Activated CD8-positive, alpha-beta T cell treated with anti-CD3 and anti-CD28 coated beads for 36 hours (primary cell): ENCODE measurements around the gene GLIPR1. TPM values are rescaled to one million over a fixed set of nuclear protein-coding genes. Genes with fewer than 3 reads are reported as not detected.

Experiments used
- ATAC-seq: fragments of 200-7000 bp; cut with Tn5 transposase; one replicate; pipeline ENCODE4 v1.10.0; 2021; ENCODE audit warnings: mild to moderate bottlenecking, moderate library complexity
- CTCF ChIA-PET: fragments of 350-600 bp; sonication (Branson Sonifier 250); formaldehyde crosslinking; loops from one replicate; lab custom pipeline; 2021; ENCODE audit warnings: antibody characterized with exemption; lab: Charles Lee
- POLR2A ChIA-PET: fragments of 350-600 bp; sonication (Branson Sonifier 250); formaldehyde crosslinking; loops from one replicate; lab custom pipeline; 2021; ENCODE audit warnings: antibody characterized with exemption; lab: Charles Lee
- DNase-seq: peaks from one replicate; pipeline ENCODE4 v3.0.0-alpha.2; 2020
- H3K27ac Mint-ChIP-seq: one replicate; pipeline ENCODE4 v1.8.0; 2021; ENCODE audit warnings: mild to moderate bottlenecking, mixed read lengths
- H3K27me3 Mint-ChIP-seq: one replicate; pipeline ENCODE4 v1.8.0; 2021; ENCODE audit warnings: mixed read lengths
- H3K36me3 Mint-ChIP-seq: one replicate; pipeline ENCODE4 v1.8.0; 2021; ENCODE audit warnings: low read depth, mixed read lengths
- H3K4me1 Mint-ChIP-seq: one replicate; pipeline ENCODE4 v1.8.0; 2021; ENCODE audit warnings: low read depth, mixed read lengths
- H3K4me3 Mint-ChIP-seq: one replicate; pipeline ENCODE4 v1.8.0; 2021; ENCODE audit warnings: mild to moderate bottlenecking, moderate library complexity, mixed read lengths
- H3K9me3 Mint-ChIP-seq: one replicate; pipeline ENCODE4 v1.8.0; 2021; ENCODE audit warnings: mixed read lengths
- intact Hi-C: fragments of 100-400 bp; cut with micrococcal nuclease; formaldehyde crosslinking; loops from one replicate; pipeline ENCODE4 v1.10.0; 2022
- total RNA-seq, 2 experiments: library from RNA; stranded (reverse); gene quantifications; one replicate each; pipeline ENCODE4 v1.2.3, GENCODE V29; 2021
- TF ChIP-seq, protein P1 (sequence below): fragments of 200-600 bp; IDR thresholded peaks from one replicate; pipeline ENCODE4 v1.8.0; 2022; ENCODE audit warnings: antibody characterized with exemption, mild to moderate bottlenecking

The GLIPR1 gene
- total RNA-seq, 2 experiments from 2014 or later = 15.9 to 18.6 TPM

DNA sequence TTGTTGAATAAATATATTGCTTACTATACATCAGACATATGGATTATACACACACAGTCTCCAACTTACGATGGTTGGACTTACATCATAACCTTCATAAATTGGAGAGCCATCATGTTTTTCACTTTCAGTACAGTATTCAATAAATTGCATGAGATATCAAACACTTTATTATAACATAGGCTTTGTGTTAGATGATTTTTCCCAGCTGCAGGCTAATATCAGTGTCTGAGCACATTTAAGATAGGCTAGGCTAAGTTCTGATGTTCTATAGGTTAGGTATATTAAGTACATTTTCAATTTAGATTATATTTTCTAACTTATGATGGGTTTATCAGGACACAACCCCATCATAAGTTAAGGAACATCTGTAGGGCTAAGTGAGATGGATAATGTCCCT lies 48.8 kb downstream of the GLIPR1 start:
- POLR2A ChIA-PET = no interaction called here
- CTCF ChIA-PET = interaction anchor here (3.6 kb wide), 1 partner anchor 502 kb away, joined by 21 read pairs; the partner anchor contains the start of gene PHLDA1
- Mint-ChIP-seq H3K4me3 (no peak overlapping the region), H3K36me3 (no peaks in the 10 kb centered on the region), H3K27me3 (peaks cover 25% of the 10 kb centered on the region), H3K27ac (no peak overlapping the region), H3K4me1 (peaks cover 8% of the 10 kb centered on the region), H3K9me3 (no peaks in the 10 kb centered on the region)
- intact Hi-C loops = loop anchor here (10.0 kb wide), 1 partner anchor 115 kb away; no protein-coding TSS in a partner anchor
- TF ChIP-seq, protein P1, sequence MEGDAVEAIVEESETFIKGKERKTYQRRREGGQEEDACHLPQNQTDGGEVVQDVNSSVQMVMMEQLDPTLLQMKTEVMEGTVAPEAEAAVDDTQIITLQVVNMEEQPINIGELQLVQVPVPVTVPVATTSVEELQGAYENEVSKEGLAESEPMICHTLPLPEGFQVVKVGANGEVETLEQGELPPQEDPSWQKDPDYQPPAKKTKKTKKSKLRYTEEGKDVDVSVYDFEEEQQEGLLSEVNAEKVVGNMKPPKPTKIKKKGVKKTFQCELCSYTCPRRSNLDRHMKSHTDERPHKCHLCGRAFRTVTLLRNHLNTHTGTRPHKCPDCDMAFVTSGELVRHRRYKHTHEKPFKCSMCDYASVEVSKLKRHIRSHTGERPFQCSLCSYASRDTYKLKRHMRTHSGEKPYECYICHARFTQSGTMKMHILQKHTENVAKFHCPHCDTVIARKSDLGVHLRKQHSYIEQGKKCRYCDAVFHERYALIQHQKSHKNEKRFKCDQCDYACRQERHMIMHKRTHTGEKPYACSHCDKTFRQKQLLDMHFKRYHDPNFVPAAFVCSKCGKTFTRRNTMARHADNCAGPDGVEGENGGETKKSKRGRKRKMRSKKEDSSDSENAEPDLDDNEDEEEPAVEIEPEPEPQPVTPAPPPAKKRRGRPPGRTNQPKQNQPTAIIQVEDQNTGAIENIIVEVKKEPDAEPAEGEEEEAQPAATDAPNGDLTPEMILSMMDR = no peak
- DNase-seq = no peak
- no peak for ATAC-seq

DNA sequence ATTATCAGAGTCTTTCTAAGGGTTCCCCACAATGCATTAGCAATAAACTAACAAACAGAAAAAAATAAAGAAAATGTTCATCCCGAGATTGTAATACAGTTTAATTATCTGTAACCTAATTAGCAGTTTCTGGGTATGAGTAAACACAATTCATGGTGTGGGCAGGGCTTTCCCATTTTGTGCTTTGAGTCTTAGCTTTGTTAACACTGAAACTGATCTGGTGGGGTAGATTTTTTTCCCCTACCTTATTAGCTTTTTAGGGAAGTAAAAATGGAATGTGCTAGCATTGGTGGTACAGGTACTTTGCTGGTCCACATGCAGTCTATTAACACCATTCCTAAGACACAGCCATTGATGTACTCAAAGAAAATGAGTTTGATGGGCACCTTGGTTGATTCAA lies 49.3 kb downstream of the GLIPR1 start:
- TF ChIP-seq, protein P1 = no peak
- H3K9me3 Mint-ChIP-seq = no peaks in the 10 kb centered on the region
- intact Hi-C loops = loop anchor here (10.0 kb wide), 1 partner anchor 115 kb away; no protein-coding TSS in a partner anchor
- CTCF ChIA-PET = no interaction called here
- DNase-seq = no peak
- ATAC-seq = no peak
- peaks cover 8% of the 10 kb centered on the region for H3K4me1 Mint-ChIP-seq
- H3K27ac Mint-ChIP-seq = no peak overlapping the region
- no peak overlapping the region for H3K4me3 Mint-ChIP-seq
- H3K36me3 Mint-ChIP-seq = no peaks in the 10 kb centered on the region
- POLR2A ChIA-PET = no interaction called here
- H3K27me3 Mint-ChIP-seq = peaks cover 25% of the 10 kb centered on the region

DNA sequence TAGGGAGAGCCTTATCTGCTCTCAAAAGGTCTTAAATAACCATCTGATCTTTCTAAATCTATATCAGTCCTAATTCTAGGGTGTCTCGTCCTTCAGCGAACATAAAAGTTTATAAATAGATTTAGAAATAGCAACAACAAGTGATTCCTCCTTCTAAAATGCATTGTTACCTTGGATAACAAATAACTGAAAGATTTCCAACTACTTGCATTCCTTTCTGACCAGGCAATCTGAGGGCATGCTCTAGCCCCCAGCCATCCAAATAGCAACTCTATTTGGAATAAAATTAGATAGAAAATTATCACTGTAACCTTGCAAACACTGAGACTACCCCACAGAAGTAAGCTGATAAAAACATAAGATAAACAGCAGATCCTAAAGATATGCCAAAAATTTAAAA lies 52.7 kb downstream of the GLIPR1 start:
- Mint-ChIP-seq H3K9me3 (no peaks in the 10 kb centered on the region), H3K4me1 (no peaks in the 10 kb centered on the region), H3K4me3 (no peak overlapping the region), H3K36me3 (no peaks in the 10 kb centered on the region), H3K27me3 (peaks cover 5% of the 10 kb centered on the region), H3K27ac (no peak overlapping the region)
- DNase-seq (no peak), ATAC-seq (no peak)
- CTCF ChIA-PET = no interaction called here
- intact Hi-C loops = no loop called here
- POLR2A ChIA-PET = no interaction called here
- TF ChIP-seq, protein P1 = no peak

DNA sequence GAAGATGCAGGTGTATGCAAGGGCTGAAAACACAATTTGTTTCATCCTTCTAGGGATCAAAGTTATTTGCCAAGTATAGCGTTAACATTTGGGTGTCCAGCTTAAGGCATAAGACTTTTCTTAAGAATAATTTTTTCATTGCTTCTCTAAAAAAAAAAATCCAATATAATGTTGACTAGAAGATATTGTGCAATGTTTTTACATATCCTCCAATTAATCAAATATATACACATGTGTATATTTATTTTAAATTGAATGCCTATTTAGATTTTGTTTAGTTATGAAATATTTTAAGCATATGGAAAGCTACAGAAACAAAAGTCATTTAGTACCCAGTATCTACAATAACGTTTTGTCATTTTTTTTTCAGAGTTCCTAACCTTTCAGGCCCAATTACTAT lies 59.3 kb downstream of the GLIPR1 start:
- CTCF ChIA-PET = no interaction called here
- H3K4me3 Mint-ChIP-seq = no peak overlapping the region
- H3K4me1 Mint-ChIP-seq = no peaks in the 10 kb centered on the region
- H3K9me3 Mint-ChIP-seq = no peaks in the 10 kb centered on the region
- H3K27ac Mint-ChIP-seq = no peak overlapping the region
- DNase-seq (no peak), ATAC-seq (no peak)
- H3K36me3 Mint-ChIP-seq = no peaks in the 10 kb centered on the region
- H3K27me3 Mint-ChIP-seq = peaks cover 8% of the 10 kb centered on the region
- POLR2A ChIA-PET = no interaction called here
- intact Hi-C loops = no loop called here
- TF ChIP-seq, protein P1 = no peak

DNA sequence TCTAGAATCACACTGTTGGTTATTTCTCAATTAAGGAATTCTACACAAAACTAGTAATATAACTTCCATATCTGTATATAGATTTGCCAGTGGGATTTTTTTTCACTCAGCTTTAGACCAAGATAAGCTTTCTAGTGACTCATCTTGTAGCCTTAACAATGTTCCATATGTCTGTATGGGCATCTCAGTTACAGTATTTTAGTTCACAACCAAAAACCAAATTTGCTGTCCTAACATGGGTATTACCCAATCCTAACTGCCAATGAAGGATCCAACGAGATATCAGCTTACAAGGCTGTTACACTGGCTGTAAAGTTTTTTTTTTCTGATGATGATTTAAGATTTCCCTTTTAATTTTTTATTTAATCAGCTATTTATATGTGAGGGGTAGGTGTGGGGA lies 62.4 kb downstream of the GLIPR1 start:
- DNase-seq (no peak), ATAC-seq (no peak)
- Mint-ChIP-seq H3K4me1 (no peaks in the 10 kb centered on the region), H3K27me3 (peaks cover 17% of the 10 kb centered on the region), H3K9me3 (no peaks in the 10 kb centered on the region), H3K36me3 (no peaks in the 10 kb centered on the region), H3K4me3 (no peak overlapping the region), H3K27ac (no peak overlapping the region)
- TF ChIP-seq, protein P1 = no peak
- ChIA-PET POLR2A (no interaction called here), CTCF (interaction anchor here (0.8 to 1.8 kb wide), 3 partner anchors 15 to 494 kb away, joined by 3 to 7 read pairs (median 3); no protein-coding TSS in a partner anchor)
- intact Hi-C loops = no loop called here
